Kidney (tissue), 14 donors: ENCODE results near the gene TEX55. TPM values are rescaled to one million over a fixed set of nuclear protein-coding genes. Genes with fewer than 3 reads are reported as not detected.
"Not testable (repeated sequence)": the region's sequence is repeated elsewhere in the genome, so short reads cannot be mapped to it uniquely, and the experiment has no call there.

Experiments
- DNase-seq, 5 donors: peaks; one replicate each; pipeline ENCODE4 v3.0.0-alpha.2; 2013 to 2020
- FAIRE-seq: peaks from 2 replicates; lab custom pipeline; 2012; peaks lifted over from hg19 to GRCh38; lab: Jason Lieb, UNC
- H3K27ac ChIP-seq, 2 donors: one replicate each; pipeline ENCODE4 v1.7.0; 2013; ENCODE audit warnings: low read depth in 2 of 2, low read length in 2 of 2, inconsistent platforms in 1 of 2
- H3K27me3 ChIP-seq: one replicate; pipeline ENCODE4 v1.7.1; 2013; ENCODE audit warnings: low read length, inconsistent platforms; ENCODE audit not compliant: control insufficient read depth, insufficient read depth
- H3K36me3 ChIP-seq, 3 donors: one replicate each; pipeline versions ENCODE4 v1.7.0 to v1.7.1; 2013; ENCODE audit warnings: low read length in 3 of 3, control low read depth in 1 of 3, inconsistent platforms in 1 of 3; ENCODE audit not compliant: insufficient read depth in 3 of 3, control insufficient read depth in 2 of 3
- H3K4me1 ChIP-seq, 3 donors: one replicate each; pipeline versions ENCODE4 v1.7.0 to v1.7.1; 2013; ENCODE audit warnings: low read length in 3 of 3, inconsistent platforms in 1 of 3, low read depth in 1 of 3; ENCODE audit not compliant: control insufficient read depth in 2 of 3, insufficient read depth in 2 of 3
- H3K4me3 ChIP-seq, 3 donors: one replicate each; pipeline versions ENCODE4 v1.7.0 to v1.8.1; 2013; ENCODE audit warnings: low read length in 3 of 3, control low read depth in 1 of 3, inconsistent platforms in 1 of 3
- H3K9ac ChIP-seq, 3 donors: one replicate each; pipeline versions ENCODE4 v1.7.0 to v1.7.1; 2013; ENCODE audit warnings: low read length in 3 of 3, control low read depth in 1 of 3, inconsistent platforms in 1 of 3
- H3K9me3 ChIP-seq, 3 donors: one replicate each; pipeline versions ENCODE4 v1.7.0 to v1.7.1; 2013; ENCODE audit warnings: low read length in 3 of 3, control low read depth in 1 of 3, inconsistent platforms in 1 of 3; ENCODE audit not compliant: control insufficient read depth in 2 of 3, insufficient read depth in 1 of 3
- CTCF ChIP-seq: IDR thresholded peaks from 3 replicates; pipeline ENCODE4 v1.5.1; 2012; ENCODE audit warnings: mild to moderate bottlenecking, moderate library complexity, borderline replicate concordance; ENCODE audit not compliant: insufficient read depth; ENCODE audit errors: extremely low read depth
- intact Hi-C: fragments of 100-400 bp; cut with DNase I; formaldehyde crosslinking; loops from one replicate; pipeline ENCODE4 v1.11.1; 2022
- polyA plus RNA-seq: library from polyadenylated mRNA; stranded (reverse); fragments of 350-450 nt; fragmentation: Illumina TruSeq; extraction: RNeasy Lipid Tissue Mini Kit (QIAGEN cat#74804); gene quantifications from one replicate; pipeline ENCODE4 v1.2.3, GENCODE V29; 2014; ENCODE audit warnings: low read depth, low replicate concordance; ENCODE audit not compliant: insufficient read depth
- total RNA-seq: library from RNA; stranded (reverse); fragmentation: NEBNext Ultra II Directional; extraction: Animal tissue kit (Norgen Biotek cat#: 25700); gene quantifications from one replicate; pipeline ENCODE4 v1.2.1, GENCODE V29; 2021
- donor health status: control.
- donor health status: control.
- donor health status: control.
- donor health status: control.
- donor health status: control.
- donor health status: DM: yes; HTN: yes; CAD: no.
- donor health status: Normal renal cell carcinoma (clear cell type).

TEX55 gene
- total and polyA plus RNA-seq, 2 donors from 2014 or later = not detected

- H3K9me3 ChIP-seq = peaks cover 0 to 4% (median 0%) of the 10 kb centered on the region in 3 donors
- no peak for TF ChIP-seq CTCF
- no peak for FAIRE-seq
- no peak overlapping the region for H3K27ac ChIP-seq
- H3K36me3 ChIP-seq = no peaks in the 10 kb centered on the region
- H3K27me3 ChIP-seq = no peaks in the 10 kb centered on the region
- intact Hi-C loops = no loop called here
- DNase-seq = no peak
- no peak overlapping the region for H3K9ac ChIP-seq
- H3K4me3 ChIP-seq = no peak overlapping the region
- no peaks in the 10 kb centered on the region for H3K4me1 ChIP-seq
Observed at GRCh38 chr3:119122350-119122749, 23.6 kb upstream of the TEX55 start.

GRCh38 chr3:119125342-119125741 lies 20.6 kb upstream of the TEX55 start:
- DNase-seq = no peak
- Histone ChIP-seq H3K4me3 (no peak overlapping the region), H3K4me1 (no peaks in the 10 kb centered on the region), H3K36me3 (no peaks in the 10 kb centered on the region), H3K9ac (no peak overlapping the region), H3K9me3 (no peaks in the 10 kb centered on the region), H3K27me3 (no peaks in the 10 kb centered on the region), H3K27ac (no peak overlapping the region)
- intact Hi-C loops = no loop called here
- no peak for FAIRE-seq
- no peak for TF ChIP-seq CTCF

- no peak for TF ChIP-seq CTCF
Observed at GRCh38 chr3:119125742-119126504, 20.0 kb upstream of the TEX55 start.

GRCh38 chr3:119130291-119130690 lies 15.7 kb upstream of the TEX55 start:
- H3K4me1 ChIP-seq, H3K4me3 ChIP-seq, DNase-seq, H3K9ac ChIP-seq, H3K27me3 ChIP-seq, FAIRE-seq, H3K9me3 ChIP-seq, H3K36me3 ChIP-seq, intact Hi-C loops, H3K27ac ChIP-seq: not testable (repeated sequence)

More at GRCh38 chr3:119125742-119126504, 20.0 kb upstream of the TEX55 start:
- no peak for FAIRE-seq
- intact Hi-C loops = no loop called here
- DNase-seq = peak in 1 of 5 donors; percentile 33
- no peak overlapping the region for H3K9ac ChIP-seq
- H3K4me3 ChIP-seq = no peak overlapping the region
- no peaks in the 10 kb centered on the region for H3K4me1 ChIP-seq
- no peaks in the 10 kb centered on the region for H3K27me3 ChIP-seq
- H3K9me3 ChIP-seq = no peaks in the 10 kb centered on the region
- H3K36me3 ChIP-seq = no peaks in the 10 kb centered on the region
- H3K27ac ChIP-seq = no peak overlapping the region

- DNase-seq, intact Hi-C loops, H3K9ac ChIP-seq, H3K4me1 ChIP-seq, FAIRE-seq, H3K4me3 ChIP-seq, H3K27ac ChIP-seq, H3K9me3 ChIP-seq, H3K27me3 ChIP-seq, H3K36me3 ChIP-seq: not testable (repeated sequence)
Observed at GRCh38 chr3:119132291-119132690, 13.7 kb upstream of the TEX55 start.

- H3K27me3 ChIP-seq, DNase-seq, H3K9me3 ChIP-seq, H3K27ac ChIP-seq, H3K36me3 ChIP-seq, H3K9ac ChIP-seq, H3K4me1 ChIP-seq, H3K4me3 ChIP-seq, FAIRE-seq, intact Hi-C loops: not testable (repeated sequence)
Observed at GRCh38 chr3:119139360-119139759, 6.6 kb upstream of the TEX55 start.
